HG02870 (cell line): Measurements from ENCODE around the gene MTG2.

ENCODE experiments used
- ATAC-seq: cut with Tn5 transposase; IDR thresholded peaks from one replicate; pipeline ENCODE4 v1.9.1; 2021; ENCODE audit warnings: mild to moderate bottlenecking, moderate library complexity; ENCODE audit not compliant: unreplicated experiment

The MTG2 gene

DNA sequence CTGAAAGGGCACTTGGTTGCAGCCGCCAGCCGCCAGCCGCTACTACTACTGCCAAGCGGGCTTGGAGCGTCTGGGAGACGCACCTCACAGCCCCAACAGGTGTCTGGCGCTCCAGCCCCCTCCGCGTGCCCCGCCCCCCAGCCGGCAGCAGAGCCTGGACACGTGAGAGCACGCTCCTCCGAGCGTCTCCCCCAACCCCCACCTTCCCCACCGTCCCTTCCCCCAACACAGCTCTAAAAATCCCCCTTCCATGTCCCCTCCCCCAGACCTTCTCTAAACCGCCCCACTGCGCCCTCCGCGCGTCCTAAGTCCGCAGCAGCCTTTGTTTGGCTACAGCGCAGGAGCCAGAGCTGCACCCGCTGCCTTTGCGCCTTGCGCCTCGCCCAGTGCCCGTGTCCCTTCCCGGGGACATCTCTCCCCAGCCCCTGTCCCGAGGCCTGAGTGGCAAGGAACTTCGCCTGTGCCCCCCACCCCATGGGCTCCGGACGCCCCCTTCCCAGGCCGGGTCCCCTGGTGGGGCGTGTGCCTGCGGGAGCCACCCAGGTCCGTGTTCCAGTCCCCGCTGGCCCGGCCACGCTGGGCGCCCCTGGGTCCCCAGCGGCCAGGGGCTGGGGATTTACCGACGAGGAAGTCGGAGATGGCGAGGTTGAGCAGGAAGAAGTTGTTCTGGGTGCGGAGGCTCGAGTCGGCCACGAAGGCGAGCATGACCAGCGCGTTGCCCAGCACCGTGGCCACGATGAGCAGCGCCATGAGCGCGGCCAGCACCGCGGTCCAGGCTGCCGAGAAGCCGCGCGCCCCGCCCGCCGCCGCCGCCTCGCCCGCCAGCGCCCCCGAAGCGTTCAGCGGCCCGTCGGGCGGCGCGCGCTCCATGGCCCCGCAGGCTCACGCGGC, 36.5 kb downstream of the MTG2 start:
- ATAC-seq: no peak

DNA sequence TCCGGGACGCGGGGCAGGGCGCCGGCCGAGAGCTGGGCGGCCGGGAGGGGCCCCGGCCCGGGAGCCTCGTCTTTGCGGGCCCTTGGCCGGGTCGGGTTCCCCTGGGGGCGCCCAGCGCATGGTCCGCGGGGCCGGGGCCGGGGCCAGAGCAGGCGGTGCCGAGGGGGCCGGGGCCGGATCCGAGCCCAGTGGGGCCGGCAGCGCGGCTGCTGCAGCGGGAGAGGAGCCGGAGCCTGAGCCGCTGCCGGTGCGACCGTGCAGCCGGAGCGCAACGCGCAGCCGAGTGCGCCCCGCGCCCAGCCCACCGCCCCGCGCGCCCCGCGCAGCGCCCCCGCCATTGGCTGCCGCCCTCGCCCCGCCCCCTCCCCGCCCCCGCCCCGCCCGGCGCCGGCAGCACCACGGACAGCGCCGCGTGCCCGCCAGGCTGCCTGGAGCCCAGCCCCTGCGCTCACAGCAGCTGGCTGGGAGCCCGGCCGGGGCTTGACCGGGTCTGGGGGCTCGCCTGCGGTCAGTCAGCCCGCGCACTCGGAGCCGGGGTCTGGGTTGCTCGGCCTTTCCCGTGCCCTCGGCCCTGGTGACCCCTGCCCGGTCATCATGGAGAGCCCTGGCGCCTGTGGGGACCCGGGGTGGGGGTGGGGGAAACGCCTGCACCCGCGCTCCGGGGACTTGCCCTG, 37.3 kb downstream of the MTG2 start, which contains the start of gene HRH3:
Gene HRH3, minus strand, starts transcription at position 287 of the 674 bp plus-strand sequence. CDS start 308 bp downstream, outside the sequence.
- ATAC-seq: no peak

DNA sequence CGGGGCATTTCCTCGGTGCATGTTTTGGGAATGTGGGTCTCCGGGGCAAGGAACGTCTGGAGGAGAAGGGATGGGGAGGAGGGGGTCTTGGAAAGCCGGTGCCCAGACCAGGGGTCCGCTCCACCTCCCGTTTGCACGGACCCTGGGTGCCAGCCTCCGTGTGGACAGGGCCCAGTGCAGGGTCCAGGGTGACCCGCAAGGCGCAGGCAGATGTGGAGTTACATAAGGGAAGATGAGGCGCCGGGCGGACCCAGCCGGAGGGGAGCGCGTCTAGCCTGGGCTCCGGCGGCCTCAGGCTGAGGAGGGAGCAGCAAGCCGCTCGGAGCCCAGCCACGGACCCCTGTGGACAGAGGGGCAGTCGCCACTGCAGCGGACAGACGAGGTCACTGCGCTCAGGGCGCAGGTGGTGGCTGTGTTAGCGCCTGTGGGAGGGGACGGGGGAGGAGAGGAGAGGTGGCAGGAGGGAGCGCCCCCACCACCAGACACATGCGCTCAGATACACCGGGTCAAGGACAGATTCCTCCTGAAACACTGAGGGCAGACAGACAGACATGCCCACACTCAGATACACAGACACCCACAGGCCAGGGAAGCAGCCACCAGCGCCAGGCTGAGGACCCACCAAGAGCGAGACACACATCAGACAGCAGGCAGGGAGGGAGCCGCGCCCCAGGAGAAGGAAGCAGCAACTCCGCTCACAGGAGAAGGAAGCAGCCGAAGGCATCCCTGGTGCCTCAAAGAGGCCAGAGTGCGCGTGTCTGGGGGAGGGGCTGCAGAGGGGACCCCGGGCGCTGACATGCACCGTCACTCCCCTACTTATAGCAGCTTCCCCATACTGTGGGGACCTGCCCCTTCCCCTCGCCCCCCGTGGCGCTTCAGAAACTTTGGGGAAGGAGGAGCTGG, 38.1 kb downstream of the MTG2 start:
- ATAC-seq: no peak

DNA sequence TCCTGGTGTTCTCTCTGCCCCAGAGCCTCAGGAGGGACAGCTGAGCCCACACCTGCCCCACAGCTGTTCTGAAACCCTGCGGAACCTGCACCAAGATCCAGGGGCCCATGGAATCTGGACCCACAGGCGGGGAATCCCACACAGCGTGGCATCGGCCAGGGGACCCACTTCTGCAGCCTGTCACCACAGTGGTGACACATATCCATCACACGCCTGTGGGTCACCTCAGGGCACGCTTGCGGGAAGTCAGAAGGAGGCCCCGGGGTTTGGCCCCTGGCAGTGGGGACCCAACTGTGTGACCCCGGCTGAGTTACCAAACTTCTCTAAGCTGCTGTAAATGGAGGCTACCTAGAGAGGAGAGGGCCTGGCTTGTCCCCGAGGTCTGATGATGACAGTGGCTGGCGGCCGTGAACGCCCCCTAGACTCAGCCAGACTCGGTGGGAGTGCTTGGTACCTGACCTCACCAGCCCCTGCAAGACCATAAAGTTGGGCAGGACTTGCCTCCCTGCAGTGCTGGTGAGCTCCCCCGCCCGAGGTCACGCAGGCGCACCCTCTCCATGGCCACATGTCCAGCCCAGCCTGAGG, 39.5 kb downstream of the MTG2 start:
- no peak for ATAC-seq

DNA sequence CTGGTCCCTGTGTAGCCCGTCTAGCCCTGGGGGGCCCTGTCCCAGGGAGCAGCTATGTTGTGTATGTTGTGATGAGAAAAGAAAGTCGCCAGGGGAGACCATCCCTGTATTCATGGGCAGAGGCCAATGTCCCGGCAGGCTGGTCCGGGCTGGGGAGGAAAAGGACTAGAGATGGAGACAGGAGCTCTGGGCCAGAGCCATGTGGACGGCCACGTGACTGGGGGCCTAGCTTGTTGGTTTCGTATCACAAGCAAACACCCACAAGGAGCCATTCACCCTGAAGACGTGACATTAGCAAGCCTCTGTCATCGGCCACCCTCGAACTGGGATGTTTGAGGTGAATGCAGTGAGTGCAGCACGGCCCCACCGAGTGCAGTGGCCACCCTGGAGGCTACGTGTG, 40.1 kb downstream of the MTG2 start:
- ATAC-seq: no peak

DNA sequence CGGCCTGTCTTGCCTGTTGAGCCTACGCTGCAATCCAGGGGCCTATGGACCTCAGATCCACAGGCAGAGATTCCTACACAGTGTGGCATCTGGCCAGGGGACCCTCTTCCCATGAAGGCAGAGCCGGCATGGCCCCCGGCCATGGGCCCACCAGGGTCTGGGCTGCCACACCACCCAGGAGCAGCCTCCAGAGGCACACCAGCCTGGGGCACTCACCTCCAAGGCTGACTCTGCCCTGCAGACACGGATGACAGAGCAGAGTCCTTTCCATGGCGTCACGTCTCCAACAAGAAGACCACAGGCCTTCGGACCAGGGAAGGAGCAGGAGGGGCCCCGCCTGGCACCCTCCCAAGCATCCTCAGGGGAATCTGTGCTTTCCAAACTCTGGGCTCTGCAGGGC, 40.7 kb downstream of the MTG2 start:
- no peak for ATAC-seq

DNA sequence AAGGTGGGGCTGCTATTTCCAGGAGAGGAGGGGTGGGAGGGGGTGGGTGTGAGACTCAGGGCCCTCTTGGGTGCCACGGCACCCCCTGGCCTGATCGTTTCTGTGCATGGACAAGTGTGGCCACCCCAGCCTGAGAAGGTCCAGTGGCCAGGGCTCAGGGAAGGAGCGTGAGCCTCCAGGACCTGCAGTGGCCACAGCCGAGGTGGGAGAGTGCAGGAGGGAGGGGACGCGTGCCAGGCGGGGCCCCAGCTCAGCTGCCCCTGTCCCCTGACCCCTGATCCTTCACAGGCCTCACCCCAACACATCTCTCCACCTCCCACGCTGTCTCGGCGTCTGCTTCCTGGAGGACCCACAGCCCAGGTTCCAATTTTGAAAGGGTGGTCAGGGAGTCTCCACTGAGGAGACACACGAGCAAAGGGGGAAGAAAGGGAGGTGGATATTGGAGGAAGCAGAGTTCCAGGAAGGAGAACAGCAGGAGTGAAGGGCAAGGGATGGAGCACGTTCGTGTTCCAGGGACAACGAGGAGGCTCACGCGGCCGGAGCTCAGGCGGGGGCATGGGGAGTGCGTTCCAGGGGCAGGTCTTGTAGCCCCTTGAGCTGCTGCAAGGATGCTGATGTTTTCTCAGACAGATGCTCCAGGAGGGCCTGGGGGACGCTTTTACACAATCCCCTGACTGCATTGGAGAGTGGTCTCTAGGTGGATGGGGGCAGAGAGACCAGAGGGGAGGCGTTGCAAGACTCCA, 41.5 kb downstream of the MTG2 start:
- ATAC-seq: no peak

DNA sequence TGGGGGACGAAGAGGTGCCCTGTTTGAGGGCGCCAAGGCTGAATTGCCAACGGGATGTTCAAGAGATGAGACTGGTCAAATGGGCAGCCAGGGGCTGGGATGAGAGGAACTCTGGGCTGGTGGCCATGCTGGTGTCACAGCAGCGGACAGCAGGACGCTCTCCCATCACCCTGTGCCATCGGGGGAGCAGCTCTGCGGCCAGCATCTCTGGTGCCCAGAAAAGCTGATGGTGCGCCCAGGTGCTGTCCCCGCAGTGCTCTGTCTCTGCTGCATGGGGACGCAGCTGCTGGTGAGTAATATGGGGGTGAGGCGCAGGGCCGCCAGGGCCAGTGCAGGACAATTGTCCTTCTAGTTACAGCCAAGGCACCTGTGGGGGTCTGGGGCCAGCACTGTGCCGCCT, 42.2 kb downstream of the MTG2 start:
- no peak for ATAC-seq

DNA sequence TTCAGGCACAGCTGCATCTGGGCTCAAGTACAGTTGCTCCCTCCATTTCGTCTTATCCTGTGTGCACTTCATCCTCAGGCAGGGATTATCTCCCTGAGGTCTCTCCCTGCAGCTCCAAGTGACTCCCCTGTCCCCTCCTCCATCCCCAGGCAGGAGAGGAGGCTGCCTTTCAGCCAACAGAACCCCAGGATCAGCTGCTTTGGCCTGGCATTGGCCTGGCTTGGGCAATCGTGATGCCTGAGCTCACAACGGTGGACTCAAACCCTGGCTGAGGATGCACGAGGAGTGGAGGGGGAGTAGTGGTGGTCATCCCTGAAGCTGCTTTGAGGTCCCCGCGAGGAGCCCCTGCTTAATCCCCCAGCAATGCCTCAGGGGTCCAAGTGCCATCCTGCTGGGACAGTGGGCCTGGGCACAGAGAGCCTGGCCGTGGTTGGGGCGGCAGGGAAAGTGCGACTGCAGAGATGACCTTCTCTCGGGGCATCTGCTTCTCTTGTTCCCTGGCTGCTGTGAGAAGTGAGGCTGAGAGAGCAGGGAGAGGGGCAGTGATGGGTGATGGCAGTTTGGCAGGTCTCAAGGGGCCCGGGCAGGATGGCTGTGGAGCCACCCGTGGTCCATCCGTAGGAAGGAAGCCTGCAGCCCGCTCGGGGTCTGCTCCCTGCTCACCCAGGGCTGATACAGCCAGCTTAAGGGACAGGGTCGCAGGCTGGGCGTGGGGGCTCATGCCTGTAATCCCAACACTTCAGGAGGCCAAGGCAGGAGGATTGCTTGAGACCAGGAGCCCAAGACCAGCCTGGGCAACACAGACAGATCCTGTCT, 43.2 kb downstream of the MTG2 start:
- no peak for ATAC-seq

DNA sequence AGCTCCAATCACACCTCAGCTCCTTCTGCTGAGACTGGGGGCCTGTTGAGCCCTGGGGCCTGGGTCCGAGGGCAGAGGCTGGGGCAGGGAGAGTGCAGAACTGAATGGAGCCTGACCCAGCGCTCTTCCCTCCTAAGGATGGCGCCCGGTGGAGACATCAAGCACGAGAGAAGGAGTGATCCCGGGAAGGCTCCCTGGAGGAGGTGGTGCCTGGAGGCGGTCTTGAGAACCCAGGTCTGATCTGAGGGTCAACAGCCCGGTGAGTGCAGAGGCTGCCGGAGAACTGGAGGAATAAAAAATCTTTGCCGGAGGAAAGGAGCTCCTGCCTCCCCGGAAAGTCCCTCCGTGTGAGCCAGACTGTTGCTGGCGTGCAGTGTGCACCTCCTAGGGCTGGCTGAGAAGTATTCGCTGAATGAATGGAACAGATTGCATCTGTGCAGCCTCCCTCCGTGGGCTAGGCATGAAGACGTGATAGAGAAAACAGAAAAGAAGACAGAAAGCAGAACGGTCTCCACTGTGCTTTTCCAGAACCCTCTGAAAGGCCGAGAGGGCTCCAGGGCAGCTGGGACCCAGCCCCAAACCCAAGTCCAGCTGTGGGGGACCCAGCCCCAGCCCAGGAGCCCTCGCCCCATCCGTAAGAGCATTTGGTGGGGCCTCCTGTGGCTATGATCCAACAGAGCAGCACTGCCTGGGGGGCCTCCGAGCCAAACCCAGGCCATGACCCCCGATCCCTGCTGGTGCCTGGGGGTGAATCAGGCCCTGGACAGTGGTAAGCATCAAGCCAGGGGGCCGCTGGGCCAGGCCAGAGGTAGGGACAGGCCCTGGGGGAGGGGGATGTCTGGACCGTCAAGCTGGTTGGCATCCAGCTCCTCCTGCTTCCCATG, 44.1 kb downstream of the MTG2 start:
- ATAC-seq: no peak

DNA sequence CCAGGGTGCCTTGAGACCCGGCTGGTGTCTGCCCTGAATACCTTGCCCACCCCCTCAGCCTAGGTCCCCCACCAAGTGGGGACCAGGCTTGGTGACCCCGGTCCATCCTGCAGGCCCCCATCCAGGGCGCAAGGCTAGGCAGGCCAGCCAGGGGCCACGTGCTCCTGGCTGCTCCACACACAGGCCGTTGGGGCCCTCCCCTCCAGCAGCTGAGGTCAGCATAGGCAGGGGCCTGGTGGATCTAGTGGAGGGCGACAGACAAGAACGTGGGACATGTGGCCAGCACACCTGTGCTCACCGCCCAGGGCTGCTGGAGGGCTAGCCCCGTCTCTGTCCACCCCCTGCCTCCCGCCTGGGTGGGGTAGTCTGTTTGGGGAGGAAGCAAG, 44.8 kb downstream of the MTG2 start:
- no peak for ATAC-seq

DNA sequence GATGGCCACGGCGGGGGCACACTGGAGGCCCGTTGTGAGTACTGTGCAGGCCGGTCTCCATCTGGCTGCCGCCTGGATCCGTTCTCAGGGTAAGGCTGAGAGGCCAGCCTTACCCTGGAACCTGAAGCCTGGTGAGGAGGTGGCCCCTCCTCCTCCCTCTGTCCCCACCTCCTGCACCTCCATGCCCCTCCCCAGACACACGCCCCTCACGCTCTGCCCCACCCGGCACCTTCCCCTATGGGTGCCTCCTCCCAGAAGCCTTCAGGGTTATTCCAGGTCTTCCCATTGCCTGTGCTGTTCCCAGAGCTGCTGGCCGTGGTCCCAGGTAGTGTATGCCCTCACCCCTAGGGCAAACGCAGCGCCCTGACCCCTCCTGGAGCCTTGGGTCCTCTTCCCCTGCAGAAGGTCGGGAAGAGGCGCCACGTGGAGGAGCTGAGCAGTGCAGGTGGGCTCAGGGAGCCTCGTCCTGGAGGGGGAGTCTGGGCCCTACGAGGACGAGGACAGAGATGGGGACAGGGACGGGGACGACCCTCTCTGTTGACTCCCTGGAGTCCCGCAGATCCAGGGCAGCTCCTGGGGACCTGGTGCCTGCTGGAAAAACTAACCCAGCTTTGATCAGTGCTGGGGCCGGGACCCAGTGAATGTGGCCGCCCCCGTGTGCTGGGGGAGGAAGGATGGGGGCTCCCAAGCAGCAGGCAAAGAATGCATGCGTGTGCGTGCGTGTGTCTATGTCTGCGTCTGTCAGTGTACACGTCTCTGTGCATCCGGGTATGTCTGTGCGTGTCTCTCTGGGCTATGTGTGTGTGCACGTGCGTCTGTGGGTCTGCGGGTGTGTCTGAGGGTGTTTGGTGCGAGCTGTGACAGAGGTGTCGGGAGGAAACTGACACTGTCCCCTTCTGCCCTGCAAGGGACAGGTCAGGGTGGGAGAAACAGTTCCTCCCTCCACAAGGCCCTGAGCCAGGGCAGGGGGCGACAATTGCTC, 45.4 kb downstream of the MTG2 start:
- ATAC-seq: no peak

DNA sequence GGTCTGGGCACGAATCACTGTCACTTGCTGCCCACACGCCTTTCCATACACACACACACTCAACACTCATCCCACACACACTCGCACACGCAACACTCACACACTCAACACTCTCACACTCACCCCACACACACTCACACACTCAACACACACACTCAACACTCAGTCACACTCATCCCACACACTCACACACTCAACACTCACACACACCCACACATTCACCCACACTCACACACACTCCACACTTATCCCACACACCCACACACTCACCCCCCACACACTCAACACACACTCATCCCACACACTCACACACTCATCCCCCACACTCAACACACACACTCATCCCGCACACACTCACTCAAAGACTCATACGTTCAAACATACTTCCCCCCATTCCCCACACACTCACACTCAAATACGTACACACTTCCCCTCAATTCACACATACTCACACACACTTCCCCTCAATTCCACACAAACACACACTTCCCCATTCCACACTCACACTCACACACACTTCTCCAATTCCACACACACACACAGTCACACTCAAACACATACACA, 46.2 kb downstream of the MTG2 start:
- ATAC-seq: no peak

DNA sequence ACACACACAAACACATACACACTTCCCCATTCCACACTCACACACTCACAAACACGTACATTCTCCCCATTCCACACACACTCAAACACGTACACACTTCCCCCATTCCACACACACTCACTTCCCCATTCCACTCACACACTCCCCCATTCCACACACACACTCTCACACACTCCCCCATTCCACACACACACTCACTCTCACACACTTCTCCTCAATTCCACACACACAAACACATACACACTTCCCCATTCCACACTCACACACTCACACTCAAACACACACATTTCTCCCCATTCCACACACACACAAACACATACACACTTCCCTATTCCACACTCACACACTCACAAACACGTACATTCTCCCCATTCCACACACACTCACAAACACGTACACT, 46.8 kb downstream of the MTG2 start:
- no peak for ATAC-seq

DNA sequence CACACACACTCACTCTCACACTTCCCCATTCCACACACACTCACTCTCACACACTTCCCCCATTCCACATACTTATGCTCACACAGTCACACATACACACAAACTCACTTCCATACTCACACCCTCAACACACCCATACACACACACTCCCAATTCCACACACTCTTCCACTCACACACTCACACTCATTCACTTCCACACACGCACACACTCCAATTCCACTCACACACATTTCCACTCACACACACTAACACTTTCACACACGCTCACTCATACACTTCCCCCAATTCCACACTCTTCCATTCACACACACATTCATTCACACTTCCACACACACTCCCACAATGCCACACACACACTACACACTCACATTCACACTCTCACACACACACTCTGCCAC, 47.4 kb downstream of the MTG2 start:
- no peak for ATAC-seq

DNA sequence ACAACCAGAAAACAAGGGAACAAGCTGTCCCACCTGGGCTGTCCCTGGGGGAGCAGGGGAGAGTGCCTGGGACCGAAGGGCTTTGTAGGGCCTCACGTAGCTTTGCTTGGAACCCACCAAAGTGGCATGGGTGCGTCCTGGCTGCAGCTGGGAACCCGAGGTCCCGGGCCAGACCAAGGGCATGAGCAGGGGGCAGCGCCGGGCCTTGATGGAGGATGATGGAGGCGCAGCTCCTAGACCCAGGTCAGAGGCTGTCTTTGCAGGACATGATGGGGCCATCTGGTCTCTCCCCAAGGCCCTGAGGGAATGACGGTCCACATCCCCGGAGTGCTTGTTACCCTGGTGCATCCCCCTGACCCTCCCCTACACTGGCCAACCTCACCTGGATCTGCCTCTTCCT, 47.9 kb downstream of the MTG2 start:
- no peak for ATAC-seq

DNA sequence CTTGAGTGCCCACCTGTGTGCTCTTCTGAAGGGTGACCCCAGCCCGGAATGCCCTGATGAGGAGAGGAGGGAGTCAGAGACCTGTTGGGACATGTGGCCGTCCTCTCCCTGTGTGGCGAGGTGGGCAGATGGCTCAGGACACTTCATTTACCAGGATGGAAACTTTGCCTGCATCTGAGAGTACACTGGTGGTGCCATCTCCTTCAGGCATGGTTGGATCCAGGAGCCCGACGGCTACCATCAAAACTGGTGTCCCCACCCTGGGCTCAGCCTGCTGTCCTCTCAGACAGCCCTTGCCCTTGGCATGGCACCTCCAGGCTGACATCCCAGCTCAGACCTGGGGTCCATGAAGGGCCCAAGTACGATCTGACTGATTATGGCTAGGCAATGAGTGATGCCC, 48.5 kb downstream of the MTG2 start:
- ATAC-seq: no peak
